NAMALWA (cell line): ENCODE measurements around the gene STK24.
A peak's percentile ranks its signal among the peaks of the same experiment; 100 is the strongest.
"Not testable (repeated sequence)": the region's sequence is repeated elsewhere in the genome, so short reads cannot be mapped to it uniquely, and the experiment has no call there.

Source experiments
- DNase-seq: peaks from one replicate; pipeline ENCODE4 v3.0.0-alpha.2; 2015; ENCODE audit warnings: low spot score

The STK24 gene

DNA sequence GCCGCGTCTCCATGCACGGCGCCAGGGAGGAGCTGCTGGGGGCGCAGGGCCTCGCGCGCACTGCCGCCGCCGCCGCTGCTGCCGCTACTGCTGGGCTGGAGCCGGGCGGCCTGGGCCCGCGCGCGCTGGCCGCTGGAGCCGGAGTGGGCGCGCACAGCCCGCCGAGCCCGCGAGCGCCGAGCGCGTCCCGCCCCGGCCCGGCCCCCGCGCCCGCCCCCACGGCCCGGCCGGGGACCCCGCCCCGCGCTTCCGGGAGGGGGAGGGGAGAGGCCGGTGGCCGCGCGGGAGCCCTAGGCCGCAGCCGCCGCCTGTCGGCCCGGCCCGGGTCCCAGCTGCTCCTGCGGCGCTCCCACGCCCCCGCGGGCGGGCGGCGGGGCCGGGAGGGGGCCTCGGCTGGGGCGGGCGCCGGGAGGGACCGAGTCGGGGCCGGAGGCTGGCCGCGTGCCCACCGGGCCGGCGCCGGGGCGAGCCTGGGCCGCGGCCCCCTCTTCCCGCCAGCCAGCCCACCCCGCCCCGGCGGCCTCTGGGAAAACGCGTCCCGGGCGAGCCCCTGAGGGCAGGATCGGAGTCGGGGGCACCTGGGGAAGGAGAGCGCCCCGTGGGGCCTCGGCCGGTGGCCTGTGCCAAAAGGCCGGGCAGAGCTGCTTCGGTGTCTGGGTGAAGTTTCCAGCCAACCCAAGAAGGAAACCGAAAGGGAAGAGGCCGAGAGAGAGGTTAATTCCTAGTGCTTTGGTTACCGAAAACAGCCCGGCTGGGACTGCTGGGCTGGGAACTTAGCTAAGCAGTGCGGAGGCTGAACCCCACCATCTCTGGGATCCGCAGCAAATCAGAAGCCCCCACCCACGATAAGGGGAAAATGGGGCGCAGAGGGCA lies at the start of gene STK24:
Gene STK24 (minus strand): TSS at position 145 of the 873 bp plus-strand sequence. CDS start 321 bp downstream, outside the sequence.
- peak; percentile 78 for DNase-seq

DNA sequence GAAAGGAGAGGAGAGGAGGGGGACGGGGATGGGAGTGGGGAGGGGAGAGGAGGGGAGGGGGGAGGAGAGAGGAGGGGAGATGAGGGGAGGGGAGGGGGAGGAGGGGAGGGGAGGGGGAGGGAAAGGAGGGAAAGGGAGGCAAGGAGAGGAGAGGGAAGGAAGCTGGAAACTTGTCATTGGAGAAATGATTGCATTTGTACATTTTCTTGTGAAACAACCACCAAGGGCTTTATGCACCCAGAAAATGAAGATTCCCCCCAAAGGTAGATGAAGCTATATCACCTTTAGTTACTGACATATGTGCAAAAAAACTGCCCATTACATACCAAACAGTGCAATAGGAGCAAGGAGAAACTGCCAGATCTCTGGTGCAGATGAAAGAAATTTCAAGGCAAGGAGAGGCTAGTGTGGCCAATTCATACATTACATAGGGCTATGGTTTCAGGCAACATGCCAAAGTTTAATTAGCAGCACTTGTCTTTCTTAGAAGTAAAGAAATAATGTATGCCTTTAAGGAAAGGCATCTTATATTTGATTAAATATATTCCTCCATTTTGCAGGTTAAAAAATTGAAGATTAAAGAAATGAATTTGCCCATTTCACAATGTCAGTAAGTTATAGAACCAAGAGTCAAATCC lies 49.5 kb upstream of the STK24 start:
- DNase-seq: peak; percentile 33

GRCh38 chr13:98624589-98624988 lies 47.7 kb upstream of the STK24 start:
- not testable (repeated sequence) for DNase-seq

DNA sequence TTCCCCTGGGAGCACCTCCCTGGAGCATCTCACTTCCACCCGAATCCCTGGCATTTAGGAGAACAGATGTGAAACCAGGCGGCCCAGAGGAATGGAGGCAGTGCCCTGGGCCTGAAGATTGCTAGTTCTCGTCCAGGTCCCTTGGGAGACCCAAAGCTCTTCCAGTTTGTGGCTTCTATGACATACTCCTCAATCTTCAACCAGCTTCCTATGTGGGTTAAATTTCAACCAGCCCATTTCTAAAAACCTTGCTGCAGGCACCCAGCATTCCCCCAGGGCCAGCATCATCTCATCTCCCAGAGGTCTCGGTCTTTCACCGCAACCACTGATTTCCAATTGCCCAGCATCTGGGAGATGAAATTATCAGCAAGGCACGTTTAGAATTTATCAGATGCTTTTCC lies 46.0 kb upstream of the STK24 start:
- no peak for DNase-seq

- no peak for DNase-seq
Measured at GRCh38 chr13:98619556-98619955, 42.6 kb upstream of the STK24 start.

- DNase-seq: not testable (repeated sequence)
Measured at GRCh38 chr13:98615595-98615994, 38.7 kb upstream of the STK24 start.

DNA sequence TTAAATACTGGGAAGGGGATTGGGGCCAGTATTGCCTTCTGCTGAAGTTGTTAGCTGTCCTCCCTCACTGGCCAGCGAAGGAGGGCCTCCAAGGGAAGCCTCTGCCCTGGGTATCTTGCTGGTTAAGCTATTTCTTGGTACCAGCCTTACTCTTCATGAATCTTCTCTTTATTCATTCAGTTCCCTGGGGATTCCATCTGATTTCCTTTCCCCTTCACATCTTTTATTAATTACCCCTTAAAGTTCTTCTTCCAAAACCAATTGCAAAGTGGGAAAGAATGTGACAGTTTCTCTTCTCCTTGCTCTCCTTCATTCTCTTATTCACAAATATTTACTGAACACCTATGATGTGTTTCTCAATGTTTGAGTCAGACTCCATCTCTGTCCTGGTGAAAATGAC lies 36.7 kb upstream of the STK24 start:
- no peak for DNase-seq

DNA sequence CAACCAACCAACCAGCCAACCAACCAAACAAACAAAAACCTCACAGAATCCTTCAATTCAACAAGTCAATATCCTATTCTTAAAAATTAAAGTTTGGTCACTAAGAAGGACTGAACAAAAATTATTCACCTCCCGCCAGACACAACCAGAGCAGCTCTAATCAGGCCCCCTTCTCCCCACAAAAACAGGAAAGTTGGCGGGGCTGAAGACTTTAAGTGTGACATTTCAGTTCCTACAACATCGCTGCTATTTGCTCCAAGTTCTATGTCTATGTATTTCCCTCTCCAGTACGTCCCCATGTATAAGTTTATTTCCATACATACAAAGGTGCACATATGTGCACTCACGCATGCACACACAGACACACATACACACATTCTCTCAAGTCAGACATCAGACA lies 32.8 kb upstream of the STK24 start:
- no peak for DNase-seq

GRCh38 chr13:98606296-98606695 lies 29.4 kb upstream of the STK24 start:
- DNase-seq: no peak

DNA sequence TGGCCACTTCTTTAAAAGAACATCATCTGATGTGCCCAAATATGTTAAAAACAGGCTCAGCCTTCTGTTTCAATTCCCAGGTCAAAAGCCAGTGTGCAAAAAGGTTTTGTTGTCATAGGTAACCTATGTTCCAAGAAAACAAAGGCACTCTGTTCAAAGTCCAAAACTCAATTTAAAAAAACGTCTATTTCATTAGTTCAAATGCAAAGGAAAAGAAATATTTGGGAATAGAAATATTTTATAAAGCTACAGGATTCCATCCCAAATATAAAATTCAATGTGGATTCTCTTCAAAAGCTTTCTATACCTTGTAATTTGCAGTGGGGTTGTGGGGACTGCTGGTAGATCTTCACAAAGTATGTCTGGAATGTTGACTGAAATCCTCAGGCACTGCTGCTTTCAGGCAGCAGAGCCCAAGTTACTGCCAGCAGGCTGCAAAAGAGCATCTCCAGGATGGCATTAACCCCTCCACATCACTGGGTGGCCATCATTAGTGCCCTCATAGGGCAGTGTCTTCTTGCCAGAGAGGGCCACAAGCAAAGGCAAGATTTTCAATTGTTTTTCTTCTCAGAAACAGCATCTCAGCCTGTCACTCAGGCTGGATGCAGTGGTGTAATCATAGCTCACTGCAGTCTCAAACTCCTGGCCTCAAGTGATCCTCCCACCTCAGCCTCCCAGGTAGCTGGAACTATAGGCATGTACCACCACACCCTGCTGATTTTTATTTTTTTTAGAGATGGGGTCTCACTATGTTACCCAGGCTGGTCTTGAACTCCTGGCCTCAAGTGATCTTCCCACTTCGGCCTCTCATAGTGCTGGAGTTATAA lies 22.8 kb upstream of the STK24 start:
- DNase-seq: no peak

DNA sequence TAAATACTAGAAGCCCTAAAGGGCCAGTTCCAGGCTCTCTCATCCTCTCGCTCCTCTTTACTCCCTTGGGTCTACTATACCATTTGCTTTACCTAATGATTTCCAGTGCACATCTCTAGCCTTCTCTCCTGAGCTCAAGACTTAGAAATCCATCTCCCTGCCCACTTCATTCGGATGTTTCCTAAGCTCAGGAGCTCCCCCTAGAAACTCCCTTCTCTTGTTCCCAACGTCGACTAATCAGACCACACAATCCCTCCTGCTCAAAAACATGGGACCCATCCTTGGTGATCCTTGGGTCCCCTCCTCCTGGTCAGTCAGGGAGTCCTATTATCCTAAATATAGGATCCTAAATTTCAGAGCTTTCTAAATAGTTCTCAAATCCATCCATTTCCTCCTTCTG lies 21.1 kb upstream of the STK24 start:
- no peak for DNase-seq

- DNase-seq: no peak
Measured at GRCh38 chr13:98595134-98595533, 18.2 kb upstream of the STK24 start.

GRCh38 chr13:98592362-98592732 lies 15.4 kb upstream of the STK24 start:
- no peak for DNase-seq

- no peak for DNase-seq
Measured at GRCh38 chr13:98591721-98592361, 14.9 kb upstream of the STK24 start.

GRCh38 chr13:98590471-98590870 lies 13.6 kb upstream of the STK24 start:
- DNase-seq: not testable (repeated sequence)

GRCh38 chr13:98589516-98589915 lies 12.6 kb upstream of the STK24 start:
- not testable (repeated sequence) for DNase-seq

GRCh38 chr13:98586400-98587345 lies 9.8 kb upstream of the STK24 start:
- no peak for DNase-seq

DNA sequence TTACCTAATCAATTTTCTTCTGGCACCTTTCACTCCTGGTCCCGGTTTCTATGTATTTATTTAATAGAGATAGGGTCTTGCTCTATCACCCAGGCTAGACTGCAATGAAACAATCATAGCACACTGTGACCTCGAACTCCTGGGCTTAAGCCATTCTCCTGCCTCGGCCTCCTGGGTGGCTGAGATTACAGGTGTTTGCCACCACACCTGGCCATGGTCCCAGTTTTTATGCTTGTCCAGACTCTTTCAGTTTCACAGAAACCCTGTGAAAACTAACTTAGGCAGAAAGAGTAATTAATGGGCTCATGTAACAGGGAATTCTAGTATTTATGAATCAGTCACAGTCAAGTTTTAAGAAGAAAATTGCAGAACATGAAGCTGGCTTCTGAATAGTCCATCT lies 9.0 kb upstream of the STK24 start:
- DNase-seq: no peak

DNA sequence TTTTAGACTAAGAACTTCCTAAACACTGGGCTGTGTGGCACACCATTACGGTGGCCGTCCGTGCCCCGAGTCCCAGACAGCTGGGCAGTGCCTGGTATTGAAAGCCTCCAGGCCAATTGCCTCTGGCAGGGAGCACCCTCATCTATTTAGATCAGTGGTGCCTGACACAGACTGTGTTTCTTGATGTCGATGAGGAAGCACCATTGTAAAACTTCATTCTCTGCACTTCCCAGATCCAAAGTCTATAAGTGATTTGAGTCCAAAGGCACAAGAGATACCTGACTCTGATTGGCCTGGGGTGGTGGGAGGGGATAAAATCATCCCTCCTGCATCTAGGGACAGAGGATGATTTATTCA lies 8.5 kb upstream of the STK24 start:
- DNase-seq: no peak

DNA sequence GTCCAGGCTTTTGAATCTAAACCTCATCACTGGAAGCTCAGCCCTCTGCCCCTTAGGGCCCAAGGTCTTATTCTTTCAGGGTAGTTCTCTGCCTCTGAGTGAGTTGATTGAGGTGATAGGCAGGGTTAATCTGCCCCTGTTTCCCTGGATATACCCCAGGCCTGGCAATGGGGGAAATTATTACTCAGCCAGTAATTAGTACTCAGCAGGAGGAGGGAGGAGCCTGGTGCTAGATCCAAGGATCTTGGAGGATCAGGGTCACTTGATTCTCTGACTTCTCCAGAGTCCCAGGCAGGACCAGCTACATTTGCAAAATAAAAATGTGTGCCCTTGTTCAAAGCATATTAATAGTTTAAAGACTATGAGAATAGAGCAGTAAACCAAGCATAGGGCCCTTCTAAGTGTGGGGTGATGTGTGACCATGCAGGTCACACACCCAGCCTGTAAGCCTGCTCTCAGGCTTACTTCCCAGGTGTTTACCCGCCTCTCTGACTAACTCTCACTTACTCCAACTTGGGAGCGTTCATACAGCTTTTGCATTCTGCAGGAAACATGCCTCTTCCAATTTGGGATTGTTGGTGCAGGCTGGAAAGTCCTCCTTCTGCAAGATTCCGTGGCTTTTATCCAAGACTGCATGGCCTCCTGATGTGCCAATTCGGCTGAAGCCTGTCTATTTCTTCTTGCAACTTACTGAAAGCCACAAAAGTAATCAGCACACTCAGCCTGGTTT lies 7.9 kb upstream of the STK24 start:
- no peak for DNase-seq
